Stimulated activated CD8-positive, alpha-beta memory T cell treated with anti-CD3 and anti-CD28 coated beads, Interleukin-4, amount 100 ng/mL, for 24 hours (primary cell): ENCODE results near the gene FOXC1.

Source experiments
- DNase-seq: peaks from one replicate; pipeline ENCODE4 v3.0.0-alpha.2; 2020; ENCODE audit warnings: low read depth

Gene FOXC1

DNA sequence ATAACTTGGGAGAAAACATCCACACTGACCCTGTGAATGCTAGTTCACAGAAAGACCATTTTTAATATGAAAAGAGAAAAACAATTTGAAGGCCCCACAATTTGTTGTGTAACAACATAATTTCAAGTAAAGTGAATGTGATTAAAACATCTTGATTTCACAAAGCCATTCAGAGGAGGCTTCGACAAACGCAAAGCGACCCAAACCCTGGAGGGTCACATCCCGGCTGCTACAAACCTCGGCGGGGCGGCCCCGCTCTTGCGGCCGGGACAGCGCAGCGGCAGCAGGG lies 14.0 kb downstream of the FOXC1 start:
- DNase-seq: no peak

DNA sequence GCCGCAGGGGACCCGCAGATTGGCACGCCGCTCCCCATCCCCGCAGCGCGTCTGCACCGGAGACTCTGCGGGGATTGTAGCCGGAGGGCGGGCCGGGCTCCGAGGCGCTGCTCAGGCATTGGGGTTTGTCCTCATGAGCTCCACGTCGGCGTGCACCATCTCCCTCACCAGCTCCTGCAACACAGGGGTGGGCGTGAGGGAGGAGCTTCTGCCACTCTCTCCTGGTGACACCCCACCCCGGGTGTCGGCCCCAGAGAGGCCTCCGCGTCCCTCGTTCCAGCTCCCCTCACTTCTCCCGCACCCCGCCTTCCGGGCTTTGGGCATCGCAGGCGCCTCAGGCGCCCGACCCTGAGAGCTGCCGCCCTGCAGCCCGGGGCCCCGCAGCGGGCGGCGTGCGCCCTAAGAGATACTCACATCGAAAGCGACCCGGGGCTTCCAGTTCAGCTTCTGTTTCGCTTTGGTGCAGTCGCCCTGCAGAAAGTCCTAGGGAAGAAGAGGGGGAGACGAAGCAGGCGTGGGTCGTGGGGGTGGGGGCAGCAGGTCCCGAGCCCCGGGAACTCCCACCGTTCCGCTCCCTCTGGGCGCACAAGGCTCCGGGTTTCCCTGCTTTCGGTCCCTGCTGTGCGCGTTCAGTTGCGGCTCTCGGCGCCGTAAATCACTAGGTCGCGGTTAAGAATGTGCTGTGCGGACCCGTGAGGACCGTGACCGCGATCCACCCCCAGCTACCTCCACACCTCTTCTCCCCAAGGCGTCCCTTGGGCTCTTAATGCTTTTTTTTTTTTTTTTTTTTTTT lies 14.5 kb downstream of the FOXC1 start:
- DNase-seq: no peak

DNA sequence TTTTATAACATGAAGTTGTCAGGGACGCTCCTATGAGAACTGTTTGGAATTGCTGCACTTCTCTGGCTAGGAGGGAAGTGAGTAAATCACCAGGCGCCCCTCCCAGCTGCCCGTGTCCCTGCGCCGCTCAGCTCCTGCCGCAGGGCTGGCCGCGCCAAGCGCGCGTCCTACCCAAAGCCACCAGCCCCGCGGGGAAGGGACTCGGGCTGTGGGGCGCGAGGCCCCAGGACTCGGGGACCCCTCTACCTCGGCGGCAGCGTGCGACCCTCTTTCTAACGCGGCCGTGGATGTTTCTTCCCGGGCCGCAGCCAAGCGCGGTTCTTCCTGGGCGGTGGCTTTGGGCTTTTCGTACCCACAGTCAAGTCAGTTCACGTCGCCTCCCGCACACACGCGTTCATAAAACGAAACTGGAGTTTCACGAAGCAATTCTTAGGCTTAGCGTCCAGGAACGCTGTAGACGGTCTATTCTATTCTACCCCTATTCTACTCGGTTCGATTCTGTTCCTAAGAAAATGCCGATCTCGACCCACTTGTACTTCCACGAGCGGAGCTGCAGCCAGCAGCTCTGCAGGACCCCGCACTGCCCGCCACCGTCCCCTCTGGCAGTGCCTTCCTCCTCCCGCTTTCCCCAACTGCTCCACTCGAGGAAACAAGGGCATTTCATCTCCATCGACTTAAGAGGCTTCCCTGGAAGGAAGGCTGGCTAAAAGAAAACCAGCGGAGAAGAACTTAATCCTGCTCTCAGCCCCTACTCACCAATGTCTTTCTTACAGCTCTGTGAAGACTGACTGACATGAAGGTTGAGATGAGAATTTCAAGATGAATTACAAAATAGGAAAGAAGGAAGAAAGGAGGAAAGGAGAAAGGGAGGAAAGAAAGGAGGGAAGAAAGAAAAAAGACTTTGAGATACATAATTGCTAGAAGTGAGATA lies 15.4 kb downstream of the FOXC1 start:
- DNase-seq: no peak

DNA sequence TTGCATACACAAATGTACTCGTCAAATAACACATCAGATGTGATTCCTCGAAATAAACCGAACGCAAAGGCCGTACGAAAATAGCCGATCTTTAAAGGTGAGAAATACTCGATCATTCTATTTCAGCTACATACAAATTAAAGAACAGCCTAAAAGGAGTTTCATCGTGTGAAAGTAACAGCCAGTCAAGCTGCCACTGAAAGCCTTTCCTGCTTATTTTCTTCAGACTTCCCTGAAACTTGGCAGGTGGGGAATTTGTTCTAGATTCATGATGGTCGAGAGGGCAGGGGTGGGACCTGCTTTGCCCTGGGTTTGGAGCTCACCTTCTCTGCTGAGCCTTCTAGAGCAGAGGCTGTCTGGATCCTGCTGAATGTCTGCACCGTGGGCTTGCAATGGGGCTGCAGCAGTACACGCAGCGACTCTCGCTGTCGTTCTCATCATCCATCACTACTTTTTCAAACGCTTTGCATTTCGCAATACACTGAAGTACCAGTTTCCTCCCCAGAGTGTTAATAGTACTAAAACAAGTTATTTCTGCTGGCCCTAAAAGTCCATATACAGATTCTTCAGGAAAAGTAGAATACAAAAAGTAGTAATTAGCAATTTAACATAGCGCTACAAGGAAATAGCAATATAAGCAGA lies 16.2 kb downstream of the FOXC1 start:
- no peak for DNase-seq

DNA sequence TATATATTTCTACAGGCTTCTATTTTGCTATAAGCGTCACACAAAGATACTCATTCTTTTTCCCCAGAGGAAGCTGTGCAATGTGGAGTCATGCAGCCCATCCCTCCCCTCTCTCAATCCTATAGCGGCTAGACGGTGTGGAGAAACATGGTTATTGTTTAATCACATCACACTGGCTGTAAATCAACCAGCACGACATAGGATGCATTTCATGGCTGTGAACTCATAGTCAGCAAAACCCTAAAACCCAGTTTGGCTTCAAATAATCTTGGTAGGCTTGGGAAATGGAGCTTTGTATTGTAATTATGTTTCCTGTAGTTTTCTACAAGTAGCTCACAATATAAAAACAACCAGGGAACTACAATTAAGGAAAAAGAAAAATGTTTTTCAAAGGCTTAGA lies 16.8 kb downstream of the FOXC1 start:
- no peak for DNase-seq

DNA sequence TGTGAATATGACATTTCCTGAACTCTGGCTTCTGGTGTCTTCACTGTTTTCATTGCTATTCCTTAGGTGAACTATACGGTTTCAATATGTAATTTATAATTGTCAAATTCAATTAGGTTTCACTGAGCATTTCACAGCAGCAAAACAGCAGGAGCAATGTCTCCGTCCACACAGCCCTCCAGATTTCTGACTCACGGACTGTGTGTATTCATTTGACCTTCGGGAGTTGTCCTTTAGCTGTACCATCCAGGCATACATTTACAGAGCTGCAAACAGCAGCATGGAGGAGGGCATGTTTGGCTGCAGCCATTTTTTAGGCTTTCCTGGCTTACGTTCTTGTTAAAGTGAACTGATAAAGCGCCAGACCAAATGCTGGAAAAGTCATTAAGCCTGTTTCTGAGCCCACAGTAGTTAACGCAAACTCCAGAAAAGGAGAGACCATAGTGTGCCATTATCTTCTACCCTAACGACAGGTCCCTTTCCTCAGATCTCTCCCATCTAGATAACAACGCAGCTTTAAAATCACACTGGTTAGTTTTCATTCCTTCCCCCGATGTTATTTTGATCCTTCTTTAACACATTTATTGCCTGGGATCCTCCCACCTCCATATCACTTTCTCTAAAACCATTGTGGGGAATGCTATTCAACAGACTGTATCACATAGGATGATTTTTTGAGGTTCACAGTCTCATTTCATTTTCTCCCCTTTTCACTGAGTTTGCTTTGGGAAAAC lies 18.3 kb downstream of the FOXC1 start:
- no peak for DNase-seq

DNA sequence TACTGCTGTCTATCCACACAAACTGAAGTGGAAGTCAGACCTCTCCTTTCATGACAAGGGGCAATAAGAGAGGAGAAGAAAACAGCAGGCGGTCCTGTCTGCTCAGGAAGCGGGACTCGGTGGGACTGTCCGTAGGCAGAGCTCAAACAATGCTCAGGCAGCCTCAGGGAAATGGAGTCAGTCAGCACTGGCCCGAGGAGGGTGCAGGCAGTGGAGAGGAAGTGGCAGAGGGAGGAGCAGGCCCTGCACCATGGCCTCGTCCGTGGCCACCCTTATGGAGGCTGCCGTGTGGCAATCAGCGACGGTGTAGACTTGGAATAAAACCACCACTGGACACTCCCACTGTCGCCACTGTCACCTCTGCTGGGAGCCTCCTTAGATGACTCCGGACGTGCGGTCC lies 19.6 kb downstream of the FOXC1 start:
- no peak for DNase-seq

DNA sequence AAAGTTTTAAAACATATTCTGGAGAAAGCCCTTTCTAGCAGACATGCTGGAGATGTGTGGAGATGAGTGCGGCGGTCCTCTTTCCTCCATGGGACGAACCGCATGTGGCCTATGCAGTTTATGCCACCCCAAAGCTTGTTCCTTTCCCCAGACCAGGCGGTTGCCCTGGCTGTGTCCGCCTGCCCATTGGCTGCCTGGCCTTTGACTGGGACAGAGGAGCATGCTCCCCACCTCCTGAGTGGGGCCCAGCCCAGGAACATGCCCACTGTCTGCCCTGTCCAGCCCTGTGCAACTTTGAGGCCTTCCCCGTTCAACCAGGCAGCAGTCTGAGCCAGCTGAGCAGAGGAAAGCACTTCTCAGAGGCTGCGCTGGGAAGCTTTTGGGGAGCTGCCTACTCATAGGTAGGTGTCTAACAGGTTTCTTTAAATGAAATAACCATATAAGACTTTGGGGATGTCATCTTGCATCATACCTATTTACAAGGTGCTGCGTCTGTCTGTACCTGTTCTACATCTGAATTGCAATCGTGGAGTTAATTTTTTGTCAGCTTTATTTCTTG lies 20.6 kb downstream of the FOXC1 start:
- no peak for DNase-seq

DNA sequence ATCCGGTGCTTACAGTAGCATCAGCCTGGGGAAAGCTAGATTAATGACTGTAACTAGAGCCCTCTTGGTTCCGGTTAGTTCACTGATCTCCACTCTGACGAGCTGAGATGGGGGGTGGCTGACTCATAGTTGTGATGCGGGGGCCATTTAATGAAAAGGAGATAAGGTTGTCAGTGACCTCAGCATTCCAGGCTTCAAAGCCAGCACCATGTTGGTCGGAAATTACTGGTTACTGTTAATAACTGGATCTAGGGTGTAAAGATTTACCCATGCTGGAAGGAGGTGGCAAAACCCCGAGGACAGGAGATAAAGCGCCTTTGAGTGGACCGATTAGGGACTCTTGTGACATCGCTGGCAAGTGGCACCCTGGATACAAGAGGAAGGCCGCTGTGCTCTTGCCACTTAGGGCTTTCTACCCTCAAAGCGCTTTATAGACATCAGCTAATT lies 21.1 kb downstream of the FOXC1 start:
- no peak for DNase-seq

DNA sequence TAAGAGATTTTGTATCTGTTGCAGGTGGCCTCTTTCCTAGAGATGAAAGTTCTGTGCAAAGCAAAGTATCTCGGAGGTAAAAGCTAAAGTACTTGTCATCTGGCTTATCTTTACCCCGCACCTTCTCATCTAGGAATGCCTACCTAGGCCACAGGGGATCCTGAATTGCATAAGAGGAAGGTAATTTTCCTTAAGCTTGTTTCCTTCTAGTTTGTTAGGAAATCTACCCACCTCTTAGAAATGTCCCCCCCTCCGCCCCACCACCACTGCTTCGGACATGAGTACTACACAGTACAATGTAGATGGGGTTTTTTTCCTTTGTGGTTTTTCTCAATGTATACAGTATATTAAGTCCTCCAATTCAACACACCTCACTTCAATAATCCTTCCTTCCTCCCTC lies 21.5 kb downstream of the FOXC1 start:
- DNase-seq: no peak

DNA sequence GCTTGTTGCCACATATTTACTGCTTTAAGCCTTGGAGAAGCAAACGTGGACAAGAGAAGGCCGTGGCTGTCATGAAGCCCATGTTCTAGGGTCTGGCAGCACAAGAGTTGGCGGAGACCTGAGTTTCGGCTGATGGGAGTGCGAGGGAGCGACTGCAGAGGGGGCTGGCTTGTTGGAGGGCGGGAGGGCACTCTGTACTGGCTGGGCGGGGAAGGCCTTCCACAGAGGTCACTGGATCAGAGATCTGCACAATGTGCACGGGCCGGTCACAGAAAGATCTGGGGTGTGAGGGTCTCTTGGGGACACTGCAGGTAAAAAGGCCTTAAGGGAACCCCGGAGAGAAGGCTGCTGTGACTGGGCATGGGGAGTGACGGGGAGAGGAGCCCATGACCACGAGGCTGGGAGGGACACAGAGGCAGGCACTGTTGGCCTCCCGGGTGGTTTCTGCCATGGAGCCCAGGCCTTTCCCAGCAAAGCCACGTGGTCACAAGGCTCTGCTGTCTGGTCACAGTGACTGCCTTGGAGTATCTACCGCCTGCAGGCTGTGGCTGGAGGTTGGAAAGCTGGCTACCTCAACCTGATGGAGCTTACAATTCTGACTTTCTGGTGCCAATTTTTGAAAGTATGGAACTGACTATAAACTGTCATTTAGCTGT lies 23.8 kb downstream of the FOXC1 start:
- no peak for DNase-seq

DNA sequence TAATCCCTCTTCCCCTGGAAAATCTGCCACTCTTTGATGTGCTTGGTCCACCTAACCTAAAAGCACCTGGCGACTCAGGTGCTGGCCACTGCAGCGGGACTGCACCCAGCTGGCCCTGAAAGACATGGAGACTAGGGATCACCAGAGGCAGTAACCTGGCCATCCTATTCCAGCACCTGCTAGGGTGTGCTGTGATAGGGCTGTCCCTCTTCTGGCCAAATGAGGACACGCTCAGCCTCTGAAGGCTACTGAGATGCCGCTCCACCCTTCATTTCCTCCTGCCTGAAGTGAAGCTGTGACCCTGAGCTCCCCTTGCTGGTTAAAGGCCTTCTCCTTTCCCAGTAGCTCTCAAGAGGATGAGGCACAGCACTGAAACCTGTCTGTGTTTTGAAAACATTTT lies 24.4 kb downstream of the FOXC1 start:
- no peak for DNase-seq

DNA sequence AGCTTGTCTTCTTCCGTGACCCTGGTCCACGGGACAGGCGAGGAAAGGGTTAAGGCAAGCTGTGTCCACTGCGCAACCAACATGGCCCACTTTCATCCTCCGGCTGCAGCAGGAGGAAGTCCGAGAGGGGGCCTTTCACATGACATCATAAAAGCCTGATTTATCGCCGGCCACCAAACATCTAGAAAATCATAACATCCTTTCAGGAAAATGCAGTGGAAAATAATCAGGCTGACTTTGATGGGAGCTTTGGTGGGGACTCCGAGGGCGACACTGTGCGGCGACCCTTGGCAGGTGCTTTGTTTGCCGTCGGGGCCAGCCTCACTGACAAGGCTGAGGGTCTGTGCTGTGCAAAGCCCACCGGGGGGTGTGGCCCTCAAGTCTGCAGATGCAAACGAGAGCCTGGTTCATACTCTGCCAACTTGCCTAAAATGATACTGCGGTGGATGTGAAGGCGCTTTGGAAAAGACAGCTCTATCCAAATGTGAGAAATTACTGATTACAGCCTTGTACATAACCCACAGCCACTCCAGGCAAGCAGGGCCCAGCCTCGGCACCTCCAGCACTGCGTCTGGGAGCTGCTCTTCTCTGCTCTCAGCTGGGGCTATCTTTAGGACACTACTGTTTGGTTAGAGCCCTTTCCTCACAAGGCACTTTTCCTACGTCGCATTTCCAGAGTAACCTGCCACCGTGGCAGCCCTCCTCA lies 25.7 kb downstream of the FOXC1 start:
- DNase-seq: no peak

DNA sequence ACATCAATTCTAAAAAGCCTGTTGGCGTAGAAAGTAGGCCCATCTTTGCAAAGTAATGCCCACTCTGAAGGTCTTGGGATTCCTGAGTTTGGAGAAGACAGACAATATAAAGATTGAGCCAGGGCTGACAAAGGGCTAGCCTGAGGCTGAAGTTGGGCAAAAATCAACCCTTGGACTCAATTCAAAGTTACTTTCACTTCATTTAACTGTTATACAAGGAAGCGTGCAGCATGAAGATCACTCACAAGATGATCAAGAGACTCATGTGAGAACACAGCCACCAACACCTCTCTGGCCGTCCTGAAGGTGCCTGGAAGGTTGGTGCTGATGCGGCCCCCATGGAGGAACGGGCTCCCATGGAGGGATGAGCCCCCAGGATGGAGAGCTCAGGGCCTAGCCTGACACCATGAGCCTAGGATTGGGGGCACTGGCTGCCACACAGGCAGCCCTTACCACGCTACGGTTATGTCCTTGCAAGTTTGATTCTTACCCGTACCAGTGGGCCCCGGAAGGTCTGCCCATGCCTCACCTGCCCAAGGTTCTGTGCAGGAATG lies 26.6 kb downstream of the FOXC1 start:
- no peak for DNase-seq

DNA sequence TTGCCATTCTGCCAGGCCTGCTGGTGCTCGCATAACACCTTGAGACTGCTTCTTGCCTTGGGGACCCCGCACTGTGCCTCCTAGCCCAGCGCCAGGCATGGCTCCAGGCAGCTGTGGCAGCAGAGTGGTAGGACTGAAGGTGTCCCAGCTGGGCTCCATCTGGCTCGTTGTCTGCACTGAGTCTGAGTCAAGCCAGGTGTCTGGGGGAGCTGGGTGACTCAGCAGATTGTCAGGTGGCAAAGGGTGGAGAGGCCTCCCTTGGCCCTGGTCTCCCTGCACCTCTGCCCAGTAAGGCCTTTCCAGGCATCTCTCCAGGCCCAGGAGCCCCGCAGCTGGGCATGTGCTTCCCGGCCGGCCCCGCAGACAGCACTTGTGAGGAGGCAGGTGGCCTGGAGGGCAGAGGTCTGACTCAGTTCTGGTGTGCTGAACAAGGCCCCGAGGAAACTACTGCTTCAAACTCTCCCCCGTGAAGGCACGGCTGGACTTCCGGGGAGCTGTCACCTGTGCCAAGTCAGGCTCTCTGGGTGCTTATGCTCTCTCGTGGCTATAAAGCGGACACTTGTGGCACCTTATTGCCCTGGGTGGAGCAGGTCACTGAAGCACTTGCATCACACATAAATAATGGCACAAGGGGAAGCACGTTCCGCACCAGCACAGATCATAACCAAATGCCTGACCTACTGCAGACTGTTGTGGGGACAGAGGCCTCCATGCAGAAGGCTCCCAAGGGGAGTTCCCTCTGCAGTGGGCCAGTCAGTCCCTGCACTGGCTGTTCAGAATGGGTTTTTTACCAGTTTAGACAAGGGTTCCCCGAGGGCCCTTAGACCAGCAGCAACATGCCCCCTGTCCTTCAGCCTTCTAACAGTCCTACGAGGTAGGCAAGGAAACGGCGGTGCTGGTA lies 27.5 kb downstream of the FOXC1 start:
- DNase-seq: no peak

DNA sequence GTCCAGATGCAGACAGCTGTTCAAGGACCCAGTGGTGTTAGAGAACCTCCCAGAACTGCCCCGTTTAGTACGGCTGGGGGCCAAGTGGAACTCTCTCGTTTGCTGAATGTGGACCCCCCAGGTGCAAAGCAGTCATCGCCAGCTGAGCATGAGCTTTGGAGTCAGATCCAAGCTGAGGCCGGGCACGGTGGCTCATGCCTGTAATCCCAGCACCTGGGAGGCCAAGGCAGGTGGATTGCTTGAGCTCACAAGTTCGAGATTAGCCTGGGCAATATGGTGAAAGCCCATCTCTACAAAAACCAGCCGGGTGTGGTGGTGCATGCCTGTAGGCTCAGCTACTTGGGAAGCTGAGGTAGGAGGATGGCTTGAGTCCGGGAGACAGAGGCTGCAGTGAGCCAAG lies 29.7 kb downstream of the FOXC1 start:
- no peak for DNase-seq

DNA sequence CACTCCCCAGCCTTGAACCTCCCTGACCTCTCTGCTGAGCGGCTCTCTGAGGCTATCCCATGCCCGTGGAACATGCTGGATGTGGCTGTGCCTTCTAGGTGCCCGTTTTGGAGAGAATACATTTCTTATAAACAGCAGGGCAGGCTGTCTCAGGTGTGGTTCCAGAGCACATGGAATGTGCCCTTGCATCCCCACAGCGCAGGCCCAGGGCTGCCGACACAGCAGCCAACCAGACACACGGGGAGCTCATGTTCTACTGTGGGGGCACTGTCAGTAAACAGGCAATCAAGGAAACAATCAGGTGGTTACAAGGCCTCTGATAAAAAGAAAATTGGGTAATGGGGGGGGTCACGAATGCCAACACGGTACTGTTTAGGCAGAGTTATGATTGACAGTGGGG lies 30.8 kb downstream of the FOXC1 start:
- DNase-seq: no peak

DNA sequence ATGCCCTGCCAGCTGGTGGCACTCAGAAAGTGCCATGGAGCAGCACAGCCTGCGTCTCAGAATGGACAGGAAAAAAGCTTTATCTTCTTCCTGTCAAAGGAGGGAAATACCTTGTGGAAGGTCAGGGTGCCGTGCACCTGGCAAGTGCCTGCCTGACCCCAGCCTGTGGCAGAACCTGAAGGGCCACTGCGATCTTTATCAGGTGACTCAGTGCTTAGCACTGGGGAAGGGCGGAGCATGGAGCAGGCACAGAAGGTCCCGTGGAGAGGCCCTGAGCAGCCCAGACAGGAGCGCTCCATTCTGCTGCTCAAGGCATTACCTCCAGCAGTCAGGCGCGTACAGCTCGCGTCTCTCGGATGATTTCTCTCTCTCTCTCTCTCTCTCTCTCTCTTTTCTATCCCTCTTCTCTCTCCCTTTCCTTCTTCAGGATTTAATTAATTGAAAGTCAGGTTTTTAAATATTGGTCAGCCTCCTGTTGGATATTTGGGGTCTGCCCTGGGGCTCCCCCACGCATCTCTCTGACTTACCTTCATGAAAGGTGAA lies 31.7 kb downstream of the FOXC1 start:
- no peak for DNase-seq

DNA sequence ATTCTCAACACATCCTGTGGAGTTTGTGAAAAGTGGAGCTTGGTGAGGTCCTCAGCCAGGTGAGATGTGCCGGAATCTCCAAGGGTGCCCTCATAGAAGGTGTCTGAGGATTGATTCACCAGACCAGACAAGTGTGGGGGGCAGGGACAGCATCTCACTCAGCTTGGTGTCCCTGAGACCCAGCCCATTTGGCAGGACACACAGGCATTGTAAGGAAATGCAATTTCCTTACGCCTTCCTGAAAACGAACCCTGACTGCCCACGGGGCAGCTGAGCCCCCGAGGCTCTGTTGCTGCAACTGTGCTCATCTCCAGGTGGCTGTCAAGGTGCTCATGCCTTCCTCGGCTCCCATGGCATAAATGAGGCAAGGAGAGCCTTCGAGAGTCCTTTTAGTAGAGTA lies 33.4 kb downstream of the FOXC1 start:
- DNase-seq: no peak
